ENCODE results near the gene CSF2RB. TPM values are rescaled to one million over a fixed set of nuclear protein-coding genes. Genes with fewer than 3 reads are reported as not detected.

CSF2RB gene
- total RNA-seq, 4 donors from 2014 or later = 3.1 to 7.4 (median 3.5) TPM

- Histone ChIP-seq H3K4me1 (no peaks in the 10 kb centered on the region), H3K27me3 (no peaks in the 10 kb centered on the region), H3K4me3 (no peak overlapping the region), H3K27ac (no peak overlapping the region), H3K36me3 (no peaks in the 10 kb centered on the region), H3K9me3 (no peaks in the 10 kb centered on the region)
- intact Hi-C loops (cut with DNase I; ENCODE audit: low total_unique reads) = no loop called here
- TF ChIP-seq POLR2A (IDR thresholded peaks at IDR 0.05) = no peak
- TF ChIP-seq, protein P1, sequence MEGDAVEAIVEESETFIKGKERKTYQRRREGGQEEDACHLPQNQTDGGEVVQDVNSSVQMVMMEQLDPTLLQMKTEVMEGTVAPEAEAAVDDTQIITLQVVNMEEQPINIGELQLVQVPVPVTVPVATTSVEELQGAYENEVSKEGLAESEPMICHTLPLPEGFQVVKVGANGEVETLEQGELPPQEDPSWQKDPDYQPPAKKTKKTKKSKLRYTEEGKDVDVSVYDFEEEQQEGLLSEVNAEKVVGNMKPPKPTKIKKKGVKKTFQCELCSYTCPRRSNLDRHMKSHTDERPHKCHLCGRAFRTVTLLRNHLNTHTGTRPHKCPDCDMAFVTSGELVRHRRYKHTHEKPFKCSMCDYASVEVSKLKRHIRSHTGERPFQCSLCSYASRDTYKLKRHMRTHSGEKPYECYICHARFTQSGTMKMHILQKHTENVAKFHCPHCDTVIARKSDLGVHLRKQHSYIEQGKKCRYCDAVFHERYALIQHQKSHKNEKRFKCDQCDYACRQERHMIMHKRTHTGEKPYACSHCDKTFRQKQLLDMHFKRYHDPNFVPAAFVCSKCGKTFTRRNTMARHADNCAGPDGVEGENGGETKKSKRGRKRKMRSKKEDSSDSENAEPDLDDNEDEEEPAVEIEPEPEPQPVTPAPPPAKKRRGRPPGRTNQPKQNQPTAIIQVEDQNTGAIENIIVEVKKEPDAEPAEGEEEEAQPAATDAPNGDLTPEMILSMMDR (IDR thresholded peaks at IDR 0.05) = no peak
- DNase-seq = no peak
These were observed 52.3 kb downstream of the CSF2RB start for GRCh38 chr22:36965696-36966095.

- DNase-seq = no peak
- H3K4me1 ChIP-seq = peaks cover 4% of the 10 kb centered on the region in 2 donors
- no peak overlapping the region for H3K27ac ChIP-seq
- no peaks in the 10 kb centered on the region for H3K9me3 ChIP-seq
- TF ChIP-seq POLR2A (IDR thresholded peaks at IDR 0.05) = no peak
- TF ChIP-seq, protein P1 (IDR thresholded peaks at IDR 0.05) = no peak
- no peaks in the 10 kb centered on the region for H3K27me3 ChIP-seq
- intact Hi-C loops (cut with DNase I; ENCODE audit: low total_unique reads) = no loop called here
- H3K36me3 ChIP-seq = no peaks in the 10 kb centered on the region
- no peak overlapping the region for H3K4me3 ChIP-seq
These were observed 53.6 kb downstream of the CSF2RB start for GRCh38 chr22:36966851-36967540.

DNA sequence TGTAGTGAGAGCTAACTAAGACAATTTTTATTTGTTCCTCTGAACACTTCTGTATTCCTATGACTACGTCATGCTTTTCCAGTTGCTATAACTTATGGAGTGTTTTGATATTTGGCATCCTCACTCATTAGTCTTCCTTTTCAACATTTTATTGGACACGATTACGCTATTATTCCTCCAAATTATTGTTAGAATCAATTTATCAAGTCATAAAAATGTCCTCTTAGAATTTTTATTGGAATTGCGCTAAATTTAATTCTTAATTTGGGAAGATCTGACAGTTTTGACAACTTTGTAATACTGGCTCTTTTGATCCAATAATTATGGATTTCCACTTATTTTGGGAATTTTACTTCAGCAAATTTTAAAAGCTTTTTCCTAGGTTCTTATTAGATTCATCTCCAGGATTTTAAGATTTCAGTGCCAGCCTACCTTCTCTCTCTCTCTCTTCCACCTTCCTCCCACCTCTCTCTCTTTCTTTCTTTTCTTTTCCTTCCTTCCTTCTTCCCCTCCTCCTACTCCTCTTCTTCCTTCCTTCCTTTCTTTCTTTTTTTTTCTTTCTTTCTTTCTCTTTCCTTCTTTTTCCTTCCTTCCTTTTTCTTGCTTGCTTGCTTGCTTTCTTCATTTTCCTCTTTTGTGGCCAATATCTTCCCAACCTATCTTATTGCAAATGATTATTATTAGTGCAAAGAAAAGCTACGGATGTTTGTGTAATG, 55.0 kb downstream of the CSF2RB start:
- Histone ChIP-seq H3K27me3 (no peaks in the 10 kb centered on the region), H3K36me3 (no peaks in the 10 kb centered on the region), H3K27ac (no peak overlapping the region), H3K4me3 (no peak overlapping the region), H3K9me3 (no peaks in the 10 kb centered on the region), H3K4me1 (peaks cover 4% of the 10 kb centered on the region in 2 donors)
- no peak for DNase-seq
- TF ChIP-seq, protein P1 (IDR thresholded peaks at IDR 0.05) = no peak
- no peak for TF ChIP-seq POLR2A (IDR thresholded peaks at IDR 0.05)
- intact Hi-C loops (cut with DNase I; ENCODE audit: low total_unique reads) = no loop called here

- Histone ChIP-seq H3K36me3 (no peaks in the 10 kb centered on the region), H3K27ac (peak overlapping the region; percentile 56 to 60), H3K4me3 (no peak overlapping the region), H3K27me3 (no peaks in the 10 kb centered on the region), H3K4me1 (peaks cover 4% of the 10 kb centered on the region in 2 donors), H3K9me3 (no peaks in the 10 kb centered on the region)
- intact Hi-C loops (cut with DNase I; ENCODE audit: low total_unique reads) = loop anchor here (10.0 kb wide), 1 partner anchor 187 kb away; no protein-coding TSS in a partner anchor
- TF ChIP-seq, protein P1 (IDR thresholded peaks at IDR 0.05) = no peak
- no peak for TF ChIP-seq POLR2A (IDR thresholded peaks at IDR 0.05)
- peak; percentile 27 to 32 for DNase-seq
These were observed 58.1 kb downstream of the CSF2RB start for GRCh38 chr22:36971341-36972125.
